Neuronal stem cell (in vitro differentiated cells): ENCODE data around the gene AGXT.
A peak's percentile ranks its signal among the peaks of the same experiment; 100 is the strongest.

Experiments used
- DNase-seq: peaks from one replicate; pipeline ENCODE4 v3.0.0-alpha.2; 2013; ENCODE audit warnings: low spot score
- H2AFZ ChIP-seq: one replicate; pipeline ENCODE4 v1.6.1; 2013; ENCODE audit warnings: mild to moderate bottlenecking, low read length, inconsistent platforms
- H2AK5ac ChIP-seq: 2 replicates; pipeline ENCODE4 v1.6.1; 2013; ENCODE audit warnings: low read depth, mild to moderate bottlenecking, inconsistent platforms, low read length, moderate library complexity, mixed read lengths
- H2BK120ac ChIP-seq: 2 replicates; pipeline ENCODE4 v1.6.1; 2013; ENCODE audit warnings: low read depth, mild to moderate bottlenecking, inconsistent platforms, low read length, moderate library complexity, mixed read lengths
- H2BK12ac ChIP-seq: one replicate; pipeline ENCODE4 v1.6.1; 2013; ENCODE audit warnings: low read length, inconsistent platforms
- H2BK15ac ChIP-seq: 2 replicates; pipeline ENCODE4 v1.6.1; 2013; ENCODE audit warnings: mild to moderate bottlenecking, low read length, inconsistent platforms, mixed read lengths
- H2BK5ac ChIP-seq: one replicate; pipeline ENCODE4 v1.6.1; 2013; ENCODE audit warnings: inconsistent platforms, mild to moderate bottlenecking, low read length, moderate library complexity
- H3K14ac ChIP-seq: one replicate; pipeline ENCODE4 v1.6.1; 2013; ENCODE audit warnings: low read length, inconsistent platforms
- H3K18ac ChIP-seq: 2 replicates; pipeline ENCODE4 v1.6.1; 2013; ENCODE audit warnings: low read length, inconsistent platforms
- H3K23ac ChIP-seq: 2 replicates; pipeline ENCODE4 v1.6.1; 2013; ENCODE audit warnings: low read depth, mild to moderate bottlenecking, mixed read lengths, low read length, inconsistent platforms; ENCODE audit not compliant: poor library complexity
- H3K27ac ChIP-seq: replicated peaks from 3 replicates; pipeline ENCODE4 v1.5.1; 2013; ENCODE audit warnings: low read length, inconsistent platforms
- H3K27me3 ChIP-seq, 3 experiments: 2 replicates each; pipeline ENCODE4 v1.6.1; 2013; ENCODE audit warnings: low read length in 3 of 3, mild to moderate bottlenecking in 2 of 3, inconsistent platforms in 1 of 3, low read depth in 1 of 3, mixed read lengths in 1 of 3, moderate library complexity in 1 of 3; ENCODE audit not compliant: control insufficient read depth in 3 of 3, insufficient read depth in 3 of 3
- H3K36me3 ChIP-seq, 2 donors: replicated peaks in 1 of 2; 2 replicates each; pipeline ENCODE4 v1.6.1; 2013; ENCODE audit warnings: low read length in 2 of 2; ENCODE audit not compliant: control insufficient read depth in 2 of 2, insufficient read depth in 2 of 2
- H3K4ac ChIP-seq: 2 replicates; pipeline ENCODE4 v1.6.1; 2013; ENCODE audit warnings: inconsistent platforms, mild to moderate bottlenecking, low read length, moderate library complexity
- H3K4me1 ChIP-seq, 2 donors: 1 replicate in 1 of 2; 2 replicates in 1 of 2; pipeline ENCODE4 v1.6.1; 2013; ENCODE audit warnings: low read length in 2 of 2, low read depth in 1 of 2; ENCODE audit not compliant: control insufficient read depth in 2 of 2, insufficient read depth in 1 of 2
- H3K4me2 ChIP-seq: one replicate; pipeline ENCODE4 v1.6.1; 2013; ENCODE audit warnings: mild to moderate bottlenecking, low read length, inconsistent platforms; ENCODE audit not compliant: insufficient read depth, poor library complexity, severe bottlenecking
- H3K4me3 ChIP-seq, 2 donors: 2 replicates each; pipeline ENCODE4 v1.5.1; 2013; ENCODE audit warnings: low read length in 2 of 2, mild to moderate bottlenecking in 2 of 2, inconsistent platforms in 1 of 2, moderate library complexity in 1 of 2
- H3K79me1 ChIP-seq: one replicate; pipeline ENCODE4 v1.6.1; 2013; ENCODE audit warnings: low read depth, mild to moderate bottlenecking, inconsistent platforms, low read length, moderate library complexity
- H3K9ac ChIP-seq: one replicate; pipeline ENCODE4 v1.6.1; 2013; ENCODE audit warnings: mild to moderate bottlenecking, low read depth, low read length, inconsistent platforms; ENCODE audit not compliant: poor library complexity
- H3K9me3 ChIP-seq, 2 donors: replicated peaks in 1 of 2; 2 replicates each; pipeline versions ENCODE3 to v1.6.1; 2013; ENCODE audit warnings: low read length in 2 of 2, mild to moderate bottlenecking in 2 of 2, inconsistent platforms in 1 of 2, low read depth in 1 of 2, mixed read lengths in 1 of 2, moderate library complexity in 1 of 2; ENCODE audit not compliant: control insufficient read depth in 2 of 2, insufficient read depth in 1 of 2
- H4K8ac ChIP-seq: one replicate; pipeline ENCODE4 v1.6.1; 2013; ENCODE audit warnings: low read depth, mild to moderate bottlenecking, inconsistent platforms, low read length, moderate library complexity
- H4K91ac ChIP-seq: one replicate; pipeline ENCODE4 v1.6.1; 2013; ENCODE audit warnings: low read length, low read depth, mild to moderate bottlenecking, inconsistent platforms; ENCODE audit not compliant: poor library complexity
- WGBS, 2 donors: extraction: QIAGEN DNeasy Blood & Tissue Kit; methylation state at CpG; one replicate each; pipeline ENCODE4 v1.1.7; 2013; ENCODE audit warnings: missing lambda C conversion rate in 2 of 2, mixed read lengths in 1 of 2; ENCODE audit not compliant: insufficient read length in 2 of 2, insufficient replicate concordance in 1 of 2; ENCODE audit errors: extremely low coverage in 2 of 2; 5-methylcytosine and 5-hydroxymethylcytosine counted together

Gene AGXT

DNA sequence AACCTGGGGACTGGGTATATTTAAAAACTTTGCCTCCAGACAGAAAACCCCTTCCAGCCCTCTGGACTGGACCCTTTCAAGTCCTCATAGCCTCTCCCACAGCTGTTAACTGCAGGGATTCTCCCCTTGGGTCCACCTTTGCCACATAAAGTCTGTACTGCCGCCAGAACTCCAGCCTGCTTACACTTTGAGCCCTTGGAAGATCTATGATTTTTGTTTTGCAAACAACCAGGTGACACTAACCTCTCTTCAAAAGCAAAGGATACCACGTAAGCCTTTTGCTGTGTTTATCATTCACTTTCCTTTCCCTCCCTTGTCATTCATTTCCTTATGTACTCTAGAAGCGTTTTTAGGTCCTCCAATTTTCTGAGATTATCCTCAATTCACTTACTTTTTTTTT lies 4.1 kb upstream of the AGXT start:
- H3K4ac ChIP-seq, result no peak overlapping the region
- H3K9ac ChIP-seq, result no peak overlapping the region
- H3K27me3 ChIP-seq, result peaks cover 0 to 68% (median 0%) of the 10 kb centered on the region in 3 experiments
- no peak overlapping the region for H3K23ac ChIP-seq
- no peak overlapping the region for H2BK12ac ChIP-seq
- H2BK5ac ChIP-seq, result no peak overlapping the region
- H2AFZ ChIP-seq, result no peak overlapping the region
- H3K79me1 ChIP-seq, result no peaks in the 10 kb centered on the region
- no peak overlapping the region for H3K4me2 ChIP-seq
- no peaks in the 10 kb centered on the region for H3K36me3 ChIP-seq
- no peaks in the 10 kb centered on the region for H3K9me3 ChIP-seq
- no peak overlapping the region for H3K27ac ChIP-seq
- no peak overlapping the region for H2BK120ac ChIP-seq
- H2AK5ac ChIP-seq, result no peak overlapping the region
- WGBS, 2 donors, result no CpG with 5 or more reads among the region's 3 CpGs
- H2BK15ac ChIP-seq, result no peak overlapping the region
- H3K14ac ChIP-seq, result no peak overlapping the region
- no peak overlapping the region for H3K4me3 ChIP-seq
- no peak overlapping the region for H4K8ac ChIP-seq
- no peak for DNase-seq
- H3K18ac ChIP-seq, result no peak overlapping the region
- peaks cover 0 to 4% of the 10 kb centered on the region in 2 donors for H3K4me1 ChIP-seq
- H4K91ac ChIP-seq, result no peak overlapping the region

DNA sequence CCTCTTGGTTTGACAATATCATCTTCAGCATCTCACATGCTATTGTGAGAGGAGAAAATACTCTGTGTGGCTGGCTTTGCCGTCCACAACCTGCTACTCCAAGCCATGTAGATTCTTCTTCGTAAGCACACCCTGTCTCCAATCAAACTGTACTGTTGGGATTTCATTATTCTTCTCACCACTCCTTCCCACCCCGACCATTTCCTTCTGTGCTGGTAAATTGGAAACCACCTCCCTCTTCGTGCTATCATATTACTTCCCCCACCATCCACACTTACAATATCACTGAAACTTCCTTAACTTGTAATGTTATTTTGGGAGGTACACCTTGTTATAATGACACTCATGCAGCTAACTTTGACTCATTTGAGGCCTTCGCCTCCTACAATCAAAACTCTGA lies 3.2 kb upstream of the AGXT start:
- H2BK12ac ChIP-seq, result no peak overlapping the region
- H3K4me1 ChIP-seq, result peaks cover 0 to 4% of the 10 kb centered on the region in 2 donors
- no CpG with 5 or more reads among the region's 5 CpGs for WGBS, 2 donors
- peaks cover 0 to 71% (median 0%) of the 10 kb centered on the region in 3 experiments for H3K27me3 ChIP-seq
- H3K14ac ChIP-seq, result no peak overlapping the region
- DNase-seq, result no peak
- no peak overlapping the region for H3K4me3 ChIP-seq
- H3K9me3 ChIP-seq, result no peaks in the 10 kb centered on the region
- no peak overlapping the region for H2BK5ac ChIP-seq
- H3K4ac ChIP-seq, result no peak overlapping the region
- H2BK120ac ChIP-seq, result no peak overlapping the region
- H3K18ac ChIP-seq, result no peak overlapping the region
- H2AFZ ChIP-seq, result no peak overlapping the region
- H3K36me3 ChIP-seq, result no peaks in the 10 kb centered on the region
- no peak overlapping the region for H3K9ac ChIP-seq
- no peaks in the 10 kb centered on the region for H3K79me1 ChIP-seq
- H2AK5ac ChIP-seq, result no peak overlapping the region
- H4K91ac ChIP-seq, result no peak overlapping the region
- H4K8ac ChIP-seq, result no peak overlapping the region
- no peak overlapping the region for H3K23ac ChIP-seq
- H3K4me2 ChIP-seq, result no peak overlapping the region
- no peak overlapping the region for H2BK15ac ChIP-seq
- H3K27ac ChIP-seq, result no peak overlapping the region

DNA sequence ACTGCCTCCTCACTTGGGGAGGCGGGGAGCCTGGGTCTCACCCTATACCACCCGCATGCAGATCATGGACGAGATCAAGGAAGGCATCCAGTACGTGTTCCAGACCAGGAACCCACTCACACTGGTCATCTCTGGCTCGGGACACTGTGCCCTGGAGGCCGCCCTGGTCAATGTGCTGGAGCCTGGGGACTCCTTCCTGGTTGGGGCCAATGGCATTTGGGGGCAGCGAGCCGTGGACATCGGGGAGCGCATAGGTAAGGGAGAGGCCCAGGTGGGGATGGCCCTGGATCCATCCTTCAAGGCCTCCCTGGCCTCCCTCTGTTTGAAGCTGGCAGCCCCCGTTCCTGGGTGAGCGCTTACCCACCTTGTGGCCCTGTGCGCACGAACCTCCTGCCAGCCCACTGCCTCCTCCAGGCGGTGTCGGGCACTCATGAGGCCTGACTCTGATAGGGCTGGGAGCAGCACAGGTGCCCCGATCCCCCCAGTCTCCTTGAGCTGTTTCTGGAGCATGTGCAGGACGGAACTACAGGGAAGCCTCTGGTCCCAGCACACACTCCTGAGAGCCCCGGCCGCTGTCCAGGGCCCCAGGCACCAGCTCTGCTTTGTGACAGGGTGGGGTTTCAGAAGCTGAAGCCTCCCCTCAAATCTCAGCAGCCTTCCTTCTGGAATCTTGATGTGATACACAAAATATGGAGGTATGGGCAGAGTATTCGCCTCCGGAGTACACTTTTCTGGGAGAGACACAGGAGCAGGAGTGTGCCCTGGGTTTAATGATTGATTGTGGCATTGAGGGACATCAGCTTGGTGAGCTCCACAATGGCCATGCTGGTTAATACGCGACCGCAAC lies 708 bp downstream of the AGXT start:
- Histone ChIP-seq H3K4me1 (peaks cover 0 to 4% of the 10 kb centered on the region in 2 donors), H2BK12ac (no peak overlapping the region), H2BK15ac (peak overlapping the region; percentile 25), H3K14ac (peak overlapping the region; percentile 60), H2BK120ac (no peak overlapping the region), H3K79me1 (peaks cover 2% of the 10 kb centered on the region), H3K4ac (no peak overlapping the region), H2AFZ (no peak overlapping the region), H3K18ac (peak overlapping the region; percentile 44), H4K91ac (no peak overlapping the region), H3K27ac (no peak overlapping the region), H3K4me2 (no peak overlapping the region), H3K9me3 (no peaks in the 10 kb centered on the region), H2AK5ac (peak overlapping the region; percentile 87), H3K36me3 (peaks cover 0 to 2% of the 10 kb centered on the region in 2 donors), H3K4me3 (no peak overlapping the region), H3K23ac (peak overlapping the region; percentile 45), H3K27me3 (peaks cover 0 to 75% (median 0%) of the 10 kb centered on the region in 3 experiments), H3K9ac (no peak overlapping the region), H4K8ac (peak overlapping the region; percentile 72), H2BK5ac (no peak overlapping the region)
- DNase-seq, result no peak
- no CpG with 5 or more reads among the region's 25 CpGs for WGBS, 2 donors

DNA sequence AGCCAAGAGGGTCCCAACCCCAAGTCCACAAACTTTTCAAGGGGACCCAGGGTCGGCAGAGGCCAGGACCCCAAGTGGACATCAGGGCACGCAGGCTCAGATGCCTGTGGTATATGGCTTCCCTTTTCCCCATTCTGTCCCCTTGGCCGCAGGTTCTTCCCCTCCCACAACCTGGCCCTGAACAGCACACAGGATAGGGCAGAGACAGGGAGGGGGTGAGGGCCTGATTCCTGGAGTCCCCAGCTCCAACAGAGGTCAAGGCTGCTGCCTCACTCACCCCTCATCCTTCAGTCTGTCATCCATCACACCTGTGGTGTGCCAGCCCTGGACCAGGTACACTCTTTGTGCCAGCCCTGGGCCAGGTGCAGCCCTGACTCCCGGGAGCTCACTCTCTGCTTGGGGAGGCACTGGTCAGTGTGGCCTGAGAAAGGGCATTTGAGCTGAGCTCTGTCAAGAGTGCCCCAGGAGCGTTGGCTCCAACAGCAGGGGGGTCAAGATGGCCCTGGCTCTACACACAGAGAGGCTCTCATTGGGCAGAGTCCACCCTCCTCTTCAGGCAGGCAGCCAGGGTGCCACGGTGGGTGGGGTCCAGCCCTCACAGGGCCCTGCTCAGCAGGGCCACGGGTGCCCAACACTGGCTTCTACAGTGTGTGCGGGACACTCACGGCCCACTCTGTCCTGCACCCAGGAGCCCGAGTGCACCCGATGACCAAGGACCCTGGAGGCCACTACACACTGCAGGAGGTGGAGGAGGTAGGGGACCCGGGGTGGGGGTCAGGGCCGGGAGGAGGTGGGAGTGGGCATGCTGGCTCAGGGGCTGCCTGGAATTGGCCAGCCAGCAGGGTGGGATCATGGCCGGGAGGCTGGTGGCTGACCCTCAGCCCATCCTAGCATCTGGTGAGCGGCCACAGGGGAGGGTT lies 1.6 kb downstream of the AGXT start:
- Histone ChIP-seq H3K79me1 (peaks cover 2% of the 10 kb centered on the region), H3K23ac (peak overlapping the region; percentile 37), H3K4me2 (no peak overlapping the region), H3K4me3 (no peak overlapping the region), H3K9ac (no peak overlapping the region), H3K18ac (peak overlapping the region; percentile 13), H2AK5ac (peak overlapping the region; percentile 64), H4K8ac (no peak overlapping the region), H2BK5ac (peak overlapping the region; percentile 93), H3K4ac (no peak overlapping the region), H4K91ac (no peak overlapping the region), H2BK15ac (no peak overlapping the region), H3K4me1 (peaks cover 0 to 4% of the 10 kb centered on the region in 2 donors), H3K27ac (no peak overlapping the region), H2BK120ac (no peak overlapping the region), H3K27me3 (peaks cover 0 to 75% (median 0%) of the 10 kb centered on the region in 3 experiments), H2AFZ (no peak overlapping the region), H3K14ac (peak overlapping the region; percentile 73), H3K36me3 (peaks cover 0 to 2% of the 10 kb centered on the region in 2 donors), H3K9me3 (no peaks in the 10 kb centered on the region), H2BK12ac (peak overlapping the region; percentile 30)
- DNase-seq, result no peak
- WGBS, 2 donors, result no CpG with 5 or more reads among the region's 15 CpGs
